Fibroblast of mammary gland (primary cell): Measurements from ENCODE around the gene TRMT61A.

Source experiments
- DNase-seq: peaks from one replicate; pipeline ENCODE4 v3.0.0-alpha.2; 2010; ENCODE audit warnings: low read depth
- H3K4me3 ChIP-seq: 2 replicates; pipeline ENCODE4 v1.5.1; 2011; ENCODE audit warnings: low read depth, mild to moderate bottlenecking, low read length, moderate library complexity; ENCODE audit not compliant: control insufficient read depth
- TF ChIP-seq, protein P1 (sequence below): conservative IDR thresholded peaks from 2 replicates; pipeline ENCODE4 v1.5.1; 2011; ENCODE audit warnings: low read depth, low read length, inconsistent platforms; ENCODE audit not compliant: control insufficient read depth, insufficient read depth

Gene TRMT61A

DNA sequence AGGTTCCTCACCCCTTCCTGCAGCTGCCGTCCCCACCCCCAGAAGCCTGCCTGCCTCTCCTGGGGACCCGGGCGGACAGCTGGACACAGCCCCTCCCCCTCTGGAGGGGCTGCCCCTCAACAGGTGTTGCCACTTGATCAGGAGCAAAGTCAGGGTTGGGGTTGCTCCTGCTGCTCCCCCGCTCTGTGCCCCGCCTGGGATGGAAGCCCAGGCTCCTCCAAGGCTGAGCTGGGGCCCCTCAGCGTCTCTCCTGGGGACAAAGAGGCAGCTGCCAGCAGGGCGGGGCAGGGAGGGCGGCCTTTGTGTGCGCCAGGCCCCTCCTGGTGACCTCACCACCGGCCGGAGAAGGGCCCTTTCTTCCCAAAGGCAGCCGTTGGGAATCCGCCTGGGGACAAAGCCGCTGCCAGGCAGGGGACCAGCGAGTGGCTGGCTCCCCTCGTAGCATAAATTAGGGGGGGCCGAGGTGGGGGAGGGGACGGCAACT lies 13.7 kb downstream of the TRMT61A start:
- TF ChIP-seq, protein P1, sequence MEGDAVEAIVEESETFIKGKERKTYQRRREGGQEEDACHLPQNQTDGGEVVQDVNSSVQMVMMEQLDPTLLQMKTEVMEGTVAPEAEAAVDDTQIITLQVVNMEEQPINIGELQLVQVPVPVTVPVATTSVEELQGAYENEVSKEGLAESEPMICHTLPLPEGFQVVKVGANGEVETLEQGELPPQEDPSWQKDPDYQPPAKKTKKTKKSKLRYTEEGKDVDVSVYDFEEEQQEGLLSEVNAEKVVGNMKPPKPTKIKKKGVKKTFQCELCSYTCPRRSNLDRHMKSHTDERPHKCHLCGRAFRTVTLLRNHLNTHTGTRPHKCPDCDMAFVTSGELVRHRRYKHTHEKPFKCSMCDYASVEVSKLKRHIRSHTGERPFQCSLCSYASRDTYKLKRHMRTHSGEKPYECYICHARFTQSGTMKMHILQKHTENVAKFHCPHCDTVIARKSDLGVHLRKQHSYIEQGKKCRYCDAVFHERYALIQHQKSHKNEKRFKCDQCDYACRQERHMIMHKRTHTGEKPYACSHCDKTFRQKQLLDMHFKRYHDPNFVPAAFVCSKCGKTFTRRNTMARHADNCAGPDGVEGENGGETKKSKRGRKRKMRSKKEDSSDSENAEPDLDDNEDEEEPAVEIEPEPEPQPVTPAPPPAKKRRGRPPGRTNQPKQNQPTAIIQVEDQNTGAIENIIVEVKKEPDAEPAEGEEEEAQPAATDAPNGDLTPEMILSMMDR: no peak
- DNase-seq: no peak
- H3K4me3 ChIP-seq: no peak overlapping the region

DNA sequence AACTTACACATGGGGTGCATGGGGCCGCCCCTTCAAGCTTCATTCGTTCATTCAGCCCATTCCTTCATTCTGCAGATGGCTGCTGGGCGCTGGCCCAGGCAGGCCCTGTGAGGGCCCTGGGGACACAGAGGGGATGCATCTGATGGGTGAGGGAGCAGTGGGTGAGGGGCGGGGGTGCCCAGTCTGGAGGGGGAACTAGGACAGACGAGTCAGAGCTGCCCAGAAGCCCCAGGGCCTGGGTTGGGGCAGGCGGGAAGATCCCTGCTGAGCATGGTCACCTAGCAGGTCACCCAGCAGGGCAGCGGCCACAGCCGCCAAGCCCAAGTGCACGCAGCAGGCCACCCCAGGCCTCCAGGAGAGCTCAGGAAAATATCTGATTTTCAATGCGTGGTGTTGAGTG lies 14.1 kb downstream of the TRMT61A start:
- no peak for DNase-seq
- H3K4me3 ChIP-seq: no peak overlapping the region
- TF ChIP-seq, protein P1: no peak

DNA sequence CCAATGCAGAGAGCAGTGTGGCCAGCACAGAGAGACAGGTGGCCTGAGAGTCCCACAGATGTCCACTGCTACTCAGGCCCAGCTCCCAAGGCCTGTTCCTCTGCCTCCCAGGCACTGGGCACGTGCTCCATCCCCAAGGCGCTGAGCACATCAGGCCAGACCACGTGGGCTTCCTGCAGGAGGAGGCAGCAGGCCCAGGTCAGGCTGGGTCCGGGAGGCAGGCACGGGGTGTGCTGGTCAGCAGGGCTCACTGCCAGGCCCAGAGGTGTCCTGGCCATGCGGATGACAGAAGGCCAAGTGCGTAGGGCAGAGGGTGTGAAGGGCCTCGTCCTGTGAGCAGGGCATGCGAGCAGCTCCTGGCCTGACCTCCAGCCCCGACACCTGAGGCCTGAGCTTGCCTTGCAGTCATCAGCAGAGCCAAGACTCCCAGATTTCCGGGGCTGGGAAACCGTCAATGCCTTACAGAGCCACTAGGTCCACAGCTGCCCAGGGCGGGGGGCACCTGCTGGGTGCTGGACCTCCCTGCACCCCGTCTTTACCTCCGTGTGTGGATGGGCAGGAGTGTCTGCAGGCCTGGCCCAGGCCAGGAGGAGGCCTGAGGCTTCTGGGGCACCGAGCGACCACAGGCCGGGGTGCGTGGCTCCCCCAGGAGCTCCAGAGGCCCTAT lies 14.9 kb downstream of the TRMT61A start:
- TF ChIP-seq, protein P1: no peak
- no peak for DNase-seq
- H3K4me3 ChIP-seq: no peak overlapping the region

DNA sequence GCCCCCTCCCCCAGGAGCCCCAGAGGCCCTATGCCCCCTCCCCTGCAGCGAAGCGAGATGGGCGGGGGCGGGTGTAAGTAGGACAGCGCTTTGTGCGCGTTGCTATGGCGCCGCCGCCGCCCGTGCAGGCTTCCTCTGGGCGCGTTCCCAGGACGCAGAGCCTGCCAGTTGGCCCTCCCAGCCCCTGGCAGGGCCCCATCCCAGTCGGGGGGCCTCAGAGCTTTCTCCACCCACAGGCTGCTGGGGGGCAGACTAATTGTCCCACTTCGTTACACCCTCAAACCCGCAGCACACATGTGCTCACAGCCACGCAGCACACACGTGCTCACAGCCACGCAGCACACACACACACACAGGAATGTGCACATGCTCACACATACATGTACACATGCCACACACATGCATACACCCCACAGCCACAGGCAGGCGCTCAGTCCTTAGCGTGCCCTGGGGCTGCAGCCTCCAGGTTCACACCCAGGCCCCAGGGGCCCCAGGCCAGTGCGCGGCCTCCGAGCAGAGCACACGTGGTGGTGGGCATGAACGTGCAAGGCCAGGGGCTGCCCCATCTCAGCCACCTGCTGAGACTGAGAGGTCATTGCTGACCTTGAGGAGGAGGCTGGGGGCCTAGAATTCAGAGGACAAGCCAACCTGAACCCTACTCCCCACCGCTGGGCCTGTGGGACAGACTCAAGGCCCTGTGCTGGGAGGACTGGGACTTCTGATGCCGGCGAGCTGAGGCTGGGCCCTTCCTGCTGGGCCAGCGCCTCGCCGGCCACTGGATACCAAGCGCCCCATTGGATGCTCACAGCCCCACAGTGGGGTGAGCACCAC lies 15.6 kb downstream of the TRMT61A start:
- TF ChIP-seq, protein P1: no peak
- no peak for DNase-seq
- H3K4me3 ChIP-seq: no peak overlapping the region

DNA sequence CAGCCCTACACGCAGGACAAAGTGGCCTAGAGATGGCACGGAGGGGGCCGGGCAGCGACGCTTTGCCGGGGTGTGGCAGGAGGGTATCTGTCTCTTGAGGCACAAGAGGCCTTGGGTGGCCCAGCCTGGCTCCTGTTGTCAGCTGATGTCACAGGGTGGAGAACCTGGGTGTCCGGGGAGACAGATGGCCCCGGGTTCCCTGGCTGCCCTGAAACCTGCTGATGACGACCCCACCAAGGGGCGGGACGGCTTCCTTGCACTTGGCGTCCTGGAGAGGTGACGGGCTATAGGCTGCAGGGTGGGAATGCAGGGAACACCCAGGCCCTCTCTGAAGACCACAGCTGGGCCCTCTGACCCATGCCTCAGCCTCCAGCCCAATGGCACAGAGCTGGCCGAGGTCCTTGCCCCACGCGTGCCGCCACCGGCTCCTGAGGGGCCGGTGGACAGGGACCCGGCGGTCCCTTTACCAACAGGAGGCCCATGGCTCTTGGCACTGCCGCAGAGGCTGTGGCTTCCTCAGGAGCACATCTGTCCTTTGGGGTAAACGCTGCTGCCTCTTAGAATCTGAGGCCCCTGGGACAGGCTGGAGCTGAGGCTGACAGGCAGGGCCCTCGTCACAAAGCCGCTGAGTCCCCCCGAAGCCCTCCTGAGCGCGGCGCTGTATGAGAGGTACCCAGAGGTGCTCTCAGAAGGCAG lies 16.4 kb downstream of the TRMT61A start:
- TF ChIP-seq, protein P1: no peak
- no peak for DNase-seq
- H3K4me3 ChIP-seq: no peak overlapping the region

DNA sequence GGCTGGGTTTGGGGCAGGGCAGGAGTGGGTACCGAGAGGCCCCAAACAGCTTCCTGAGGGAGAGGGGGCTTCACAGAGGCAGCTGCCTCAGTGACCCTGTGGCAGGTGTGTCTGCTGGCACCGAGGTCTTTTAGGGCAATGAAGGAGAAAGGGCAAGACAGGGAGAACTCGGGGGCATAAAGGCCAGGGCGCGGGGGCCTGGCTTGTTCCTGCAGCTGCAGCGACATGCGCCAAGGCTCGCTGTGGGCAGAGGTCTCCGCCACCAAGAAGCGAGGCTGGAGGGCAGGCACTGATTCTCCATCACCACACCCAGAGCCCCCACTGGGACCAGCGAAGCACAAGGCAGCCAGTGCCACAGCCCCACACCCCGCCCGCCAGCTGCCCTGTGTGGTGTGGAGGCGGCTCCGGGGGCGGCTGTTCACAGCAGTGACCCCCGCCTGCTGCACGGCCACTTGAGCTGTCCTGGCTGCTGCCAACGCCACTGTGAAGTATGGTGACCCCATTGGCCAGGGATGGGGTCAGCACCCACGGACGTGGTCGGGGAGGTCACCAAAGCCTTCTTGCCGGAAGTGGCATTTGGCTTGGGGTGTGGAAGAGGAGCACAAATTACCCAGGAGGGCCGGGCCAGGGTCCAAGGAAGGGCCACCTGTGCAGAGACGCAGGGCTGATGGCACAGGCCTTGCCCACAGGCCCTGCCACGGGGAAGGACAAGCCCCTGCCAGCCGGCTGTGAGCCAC lies 17.1 kb downstream of the TRMT61A start:
- H3K4me3 ChIP-seq: no peak overlapping the region
- no peak for DNase-seq
- TF ChIP-seq, protein P1: no peak
